ENCODE results near the gene ZNF793. TPM values are rescaled to one million over a fixed set of nuclear protein-coding genes. Genes with fewer than 3 reads are reported as not detected.

Gene ZNF793
- total RNA-seq, 2 experiments from 2014 or later = 3.9 to 4.8 TPM

DNA sequence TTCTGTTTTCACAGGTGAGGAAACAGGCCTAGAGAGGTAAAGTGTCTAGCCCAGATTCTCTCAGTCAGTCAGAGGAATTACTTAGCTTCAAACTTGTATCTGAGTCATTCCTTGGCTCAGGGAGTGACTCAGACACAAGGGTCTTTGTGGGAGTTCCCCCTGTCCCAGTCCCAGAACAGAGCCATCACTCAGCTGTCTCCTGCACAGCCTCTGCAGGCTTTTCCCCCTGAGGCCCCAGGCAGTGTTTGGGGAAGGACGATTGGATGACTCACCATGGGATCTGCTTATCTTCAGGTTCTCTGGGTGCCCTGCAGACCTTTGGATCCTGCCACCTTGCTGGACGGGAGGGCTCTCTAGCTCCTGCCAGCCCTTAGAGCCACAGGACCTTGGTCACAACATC lies 13.2 kb downstream of the ZNF793 start:
- H3K4me3 Mint-ChIP-seq = no peak overlapping the region
- H3K27me3 Mint-ChIP-seq = no peaks in the 10 kb centered on the region
- H3K9me3 Mint-ChIP-seq = peaks cover 46% of the 10 kb centered on the region
- no peaks in the 10 kb centered on the region for H3K4me1 Mint-ChIP-seq
- peaks cover 92% of the 10 kb centered on the region for H3K36me3 Mint-ChIP-seq
- DNase-seq = no peak
- no peak overlapping the region for H3K27ac Mint-ChIP-seq

- H3K4me3 Mint-ChIP-seq = no peak overlapping the region
- peaks cover 61% of the 10 kb centered on the region for H3K36me3 Mint-ChIP-seq
Measured at GRCh38 chr19:37537391-37537947, 30.7 kb downstream of the ZNF793 start.

GRCh38 chr19:37551129-37551993 lies 44.6 kb downstream of the ZNF793 start:
- H3K9me3 Mint-ChIP-seq = peaks cover 62% of the 10 kb centered on the region
- peaks cover 6% of the 10 kb centered on the region for H3K4me1 Mint-ChIP-seq
- peak; percentile 82 for DNase-seq
- peaks cover 50% of the 10 kb centered on the region for H3K36me3 Mint-ChIP-seq
- peak overlapping the region; percentile 80 for H3K27ac Mint-ChIP-seq
- H3K4me3 Mint-ChIP-seq = peak overlapping the region; percentile 88
- H3K27me3 Mint-ChIP-seq = peaks cover 4% of the 10 kb centered on the region

More at GRCh38 chr19:37537391-37537947, 30.7 kb downstream of the ZNF793 start:
- DNase-seq = no peak
- H3K27ac Mint-ChIP-seq = no peak overlapping the region
- H3K4me1 Mint-ChIP-seq = no peaks in the 10 kb centered on the region
- H3K9me3 Mint-ChIP-seq = peaks cover 54% of the 10 kb centered on the region
- no peaks in the 10 kb centered on the region for H3K27me3 Mint-ChIP-seq

- DNase-seq = no peak
- H3K36me3 Mint-ChIP-seq = peaks cover 81% of the 10 kb centered on the region
- no peaks in the 10 kb centered on the region for H3K4me1 Mint-ChIP-seq
- no peak overlapping the region for H3K4me3 Mint-ChIP-seq
- H3K9me3 Mint-ChIP-seq = peaks cover 72% of the 10 kb centered on the region
- no peak overlapping the region for H3K27ac Mint-ChIP-seq
- no peaks in the 10 kb centered on the region for H3K27me3 Mint-ChIP-seq
Measured at GRCh38 chr19:37563518-37563917, 56.8 kb downstream of the ZNF793 start.

DNA sequence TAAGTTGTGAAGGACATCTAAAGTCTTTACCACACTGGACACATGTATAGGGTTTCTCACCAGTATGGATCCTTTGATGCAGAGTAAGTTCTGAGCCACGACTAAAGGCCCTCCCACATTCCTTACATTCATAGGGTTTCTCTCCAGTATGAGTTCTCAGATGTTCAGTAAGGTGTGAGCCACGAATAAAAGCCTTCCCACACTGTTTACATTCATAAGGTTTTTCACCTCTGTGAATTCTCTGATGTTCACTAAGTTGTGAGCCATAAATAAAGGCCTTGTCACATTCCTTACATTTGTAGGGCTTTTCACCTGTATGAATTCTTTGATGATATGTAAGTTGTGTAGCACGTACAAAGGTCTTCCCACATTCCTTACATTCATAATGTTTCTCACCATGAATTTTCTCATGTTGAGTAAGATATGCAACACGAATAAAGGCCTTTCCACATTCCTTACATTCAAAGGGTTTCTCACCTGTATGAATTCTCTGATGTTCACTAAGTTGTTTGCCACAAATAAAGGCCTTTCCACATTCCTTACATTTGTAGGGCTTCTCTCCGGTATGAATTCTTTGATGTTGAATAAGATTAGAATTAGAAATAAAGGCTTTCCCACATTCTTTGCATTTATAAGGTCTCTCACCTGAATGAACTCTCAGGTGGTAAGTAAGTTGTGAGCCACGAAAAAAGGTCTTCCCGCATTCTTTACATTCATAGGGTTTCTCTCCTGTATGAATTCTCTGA lies 58.1 kb downstream of the ZNF793 start:
- peaks cover 72% of the 10 kb centered on the region for H3K9me3 Mint-ChIP-seq
- no peak overlapping the region for H3K27ac Mint-ChIP-seq
- no peak for DNase-seq
- H3K36me3 Mint-ChIP-seq = peaks cover 81% of the 10 kb centered on the region
- no peaks in the 10 kb centered on the region for H3K4me1 Mint-ChIP-seq
- no peak overlapping the region for H3K4me3 Mint-ChIP-seq
- H3K27me3 Mint-ChIP-seq = no peaks in the 10 kb centered on the region

GRCh38 chr19:37565370-37565669 lies 58.6 kb downstream of the ZNF793 start:
- Mint-ChIP-seq H3K9me3 (peaks cover 76% of the 10 kb centered on the region), H3K27ac (no peak overlapping the region), H3K4me1 (no peaks in the 10 kb centered on the region), H3K36me3 (peaks cover 86% of the 10 kb centered on the region), H3K27me3 (no peaks in the 10 kb centered on the region), H3K4me3 (no peak overlapping the region)
- no peak for DNase-seq

DNA sequence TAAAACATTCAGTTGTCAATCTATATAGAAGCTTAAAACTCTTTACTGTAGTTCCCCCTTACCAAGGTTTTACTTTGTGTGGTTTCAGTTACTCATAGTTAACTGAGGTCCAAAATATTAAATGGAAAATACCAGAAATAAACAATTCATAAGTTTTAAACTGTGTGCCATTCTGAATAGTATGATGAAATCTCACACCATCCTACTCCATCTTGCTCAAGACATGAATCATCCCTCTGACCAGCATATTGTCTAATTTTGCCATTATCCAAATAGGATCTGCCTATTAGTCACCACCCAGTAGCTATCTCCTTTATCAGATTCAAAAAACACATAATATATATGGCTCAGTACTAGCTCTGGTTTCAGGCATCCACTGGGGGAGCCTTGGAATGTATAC lies 65.5 kb downstream of the ZNF793 start:
- Mint-ChIP-seq H3K27ac (no peak overlapping the region), H3K4me1 (no peaks in the 10 kb centered on the region), H3K4me3 (no peak overlapping the region), H3K36me3 (peaks cover 46% of the 10 kb centered on the region), H3K9me3 (peaks cover 57% of the 10 kb centered on the region), H3K27me3 (no peaks in the 10 kb centered on the region)
- no peak for DNase-seq

- Mint-ChIP-seq H3K4me3 (no peak overlapping the region), H3K36me3 (peaks cover 38% of the 10 kb centered on the region), H3K4me1 (no peaks in the 10 kb centered on the region), H3K27me3 (no peaks in the 10 kb centered on the region), H3K9me3 (peaks cover 49% of the 10 kb centered on the region), H3K27ac (no peak overlapping the region)
- DNase-seq = no peak
Measured at GRCh38 chr19:37583340-37583739, 76.6 kb downstream of the ZNF793 start.

Other genes starting within 250 kb of the ZNF793 start
- 1 to 10 TPM; 5.2 to 6.6 TPM for gene ZNF527, start 135.8 kb upstream of the ZNF793 start, total RNA-seq
- 1 to 10 TPM; 6.9 to 7.0 TPM for gene ZNF569, start 39.5 kb upstream of the ZNF793 start, total RNA-seq
- gene ZNF570, start 37.6 kb upstream of the ZNF793 start, total RNA-seq = 1 to 10 TPM; 4.2 to 4.8 TPM
- 1 to 10 TPM; 2.5 to 2.7 TPM for gene ZNF571, start 87.9 kb downstream of the ZNF793 start, total RNA-seq
- gene ZNF540, start 87.9 kb downstream of the ZNF793 start, total RNA-seq = under 1 TPM; 0.72 to 0.82 TPM
- gene ZFP30, start 148.5 kb downstream of the ZNF793 start, total RNA-seq = 1 to 10 TPM; 7.8 to 8.3 TPM
- gene ZNF607, start 212.8 kb downstream of the ZNF793 start, total RNA-seq = 1 to 10 TPM; 4.7 to 6.5 TPM